ENCODE results near the gene LRRC25. TPM values are rescaled to one million over a fixed set of nuclear protein-coding genes. Genes with fewer than 3 reads are reported as not detected.

LRRC25 gene
- total RNA-seq, 1 donor from 2014 or later, result not detected

DNA sequence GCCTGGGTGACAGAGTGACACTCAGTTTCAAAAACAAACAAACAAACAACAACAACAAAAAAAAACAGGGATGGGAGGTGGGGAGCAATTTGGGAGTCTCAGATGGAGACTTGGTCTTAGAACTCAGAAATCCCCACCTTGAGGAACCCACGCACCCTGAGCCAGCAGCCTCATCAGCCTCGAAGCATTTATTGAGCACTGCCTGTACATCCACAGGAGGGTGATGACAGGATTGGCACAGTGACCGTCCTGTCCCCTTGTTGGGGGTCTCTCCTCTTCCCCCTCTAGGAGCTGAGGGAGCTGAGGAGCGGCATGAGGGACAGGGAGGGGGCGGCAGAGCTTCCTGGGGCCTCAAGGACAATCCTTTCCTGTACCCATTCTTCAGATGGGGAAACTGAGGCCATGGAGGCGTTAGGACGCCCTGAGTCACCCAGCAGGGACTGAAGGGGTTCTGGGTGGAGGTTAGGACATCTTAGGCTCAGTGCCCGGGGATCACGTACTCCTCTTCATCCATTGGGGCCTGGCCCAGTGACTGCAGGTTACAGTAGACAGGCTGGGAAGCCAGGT is 5.8 kb downstream of the LRRC25 start:
- Mint-ChIP-seq H3K9me3 (ENCODE audit: low read depth) (no peaks in the 10 kb centered on the region), H3K4me1 (ENCODE audit: low read depth) (peaks cover 27% of the 10 kb centered on the region), H3K27me3 (ENCODE audit: low read depth) (no peaks in the 10 kb centered on the region), H3K36me3 (ENCODE audit: low read depth) (peaks cover 7% of the 10 kb centered on the region), H3K4me3 (ENCODE audit: unreplicated experiment) (no peak overlapping the region), H3K27ac (ENCODE audit: unreplicated experiment) (no peak overlapping the region)
- no peak for DNase-seq (ENCODE audit: low spot score)
- TF ChIP-seq, protein P1, sequence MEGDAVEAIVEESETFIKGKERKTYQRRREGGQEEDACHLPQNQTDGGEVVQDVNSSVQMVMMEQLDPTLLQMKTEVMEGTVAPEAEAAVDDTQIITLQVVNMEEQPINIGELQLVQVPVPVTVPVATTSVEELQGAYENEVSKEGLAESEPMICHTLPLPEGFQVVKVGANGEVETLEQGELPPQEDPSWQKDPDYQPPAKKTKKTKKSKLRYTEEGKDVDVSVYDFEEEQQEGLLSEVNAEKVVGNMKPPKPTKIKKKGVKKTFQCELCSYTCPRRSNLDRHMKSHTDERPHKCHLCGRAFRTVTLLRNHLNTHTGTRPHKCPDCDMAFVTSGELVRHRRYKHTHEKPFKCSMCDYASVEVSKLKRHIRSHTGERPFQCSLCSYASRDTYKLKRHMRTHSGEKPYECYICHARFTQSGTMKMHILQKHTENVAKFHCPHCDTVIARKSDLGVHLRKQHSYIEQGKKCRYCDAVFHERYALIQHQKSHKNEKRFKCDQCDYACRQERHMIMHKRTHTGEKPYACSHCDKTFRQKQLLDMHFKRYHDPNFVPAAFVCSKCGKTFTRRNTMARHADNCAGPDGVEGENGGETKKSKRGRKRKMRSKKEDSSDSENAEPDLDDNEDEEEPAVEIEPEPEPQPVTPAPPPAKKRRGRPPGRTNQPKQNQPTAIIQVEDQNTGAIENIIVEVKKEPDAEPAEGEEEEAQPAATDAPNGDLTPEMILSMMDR (IDR thresholded peaks at IDR 0.05), result no peak

DNA sequence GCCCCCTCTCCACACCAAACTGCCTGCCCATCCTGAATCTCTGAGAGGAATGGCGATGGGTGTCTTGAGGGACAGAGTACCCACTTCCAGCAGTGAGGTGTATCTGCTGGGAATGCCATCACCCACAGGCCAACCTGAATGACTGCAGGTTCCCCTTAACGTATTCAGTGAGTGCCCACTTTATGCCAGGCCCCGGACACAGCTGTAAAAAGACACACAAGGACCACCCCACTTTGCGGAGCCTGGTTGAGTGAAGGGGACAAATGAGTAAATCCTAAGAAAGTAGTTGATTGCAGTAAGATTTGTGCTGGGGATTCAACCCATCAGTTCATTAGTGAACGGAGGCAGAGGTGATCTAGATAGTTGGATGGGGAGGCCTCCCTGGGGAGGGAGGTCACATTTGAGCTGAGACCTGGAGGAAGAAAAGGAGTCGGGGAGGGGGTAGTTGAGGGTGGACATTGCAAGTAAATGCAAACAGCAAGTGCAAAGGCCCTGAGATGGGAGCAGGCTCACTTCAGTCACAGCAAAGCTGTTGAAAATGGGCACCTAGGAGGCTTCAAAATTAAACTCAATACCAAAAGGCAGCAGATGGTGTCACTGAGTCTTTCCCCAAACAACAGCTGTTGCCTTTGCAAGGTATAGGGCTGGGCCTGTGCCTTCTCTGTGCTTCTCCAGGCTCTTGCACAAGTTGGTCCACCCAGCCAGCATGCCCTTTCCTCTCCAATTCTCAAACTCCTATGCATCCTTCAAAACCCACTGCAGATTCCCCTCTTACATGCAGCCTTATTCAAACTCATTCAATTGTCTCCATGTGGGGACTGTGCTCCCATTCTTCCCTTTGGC is 7.1 kb downstream of the LRRC25 start:
- TF ChIP-seq, protein P1 (IDR thresholded peaks at IDR 0.05), result no peak
- Mint-ChIP-seq H3K36me3 (ENCODE audit: low read depth) (peaks cover 9% of the 10 kb centered on the region), H3K9me3 (ENCODE audit: low read depth) (no peaks in the 10 kb centered on the region), H3K4me3 (ENCODE audit: unreplicated experiment) (peak overlapping the region; percentile 63), H3K27me3 (ENCODE audit: low read depth) (no peaks in the 10 kb centered on the region), H3K4me1 (ENCODE audit: low read depth) (peaks cover 39% of the 10 kb centered on the region), H3K27ac (ENCODE audit: unreplicated experiment) (peak overlapping the region; percentile 71)
- DNase-seq (ENCODE audit: low spot score), result no peak

DNA sequence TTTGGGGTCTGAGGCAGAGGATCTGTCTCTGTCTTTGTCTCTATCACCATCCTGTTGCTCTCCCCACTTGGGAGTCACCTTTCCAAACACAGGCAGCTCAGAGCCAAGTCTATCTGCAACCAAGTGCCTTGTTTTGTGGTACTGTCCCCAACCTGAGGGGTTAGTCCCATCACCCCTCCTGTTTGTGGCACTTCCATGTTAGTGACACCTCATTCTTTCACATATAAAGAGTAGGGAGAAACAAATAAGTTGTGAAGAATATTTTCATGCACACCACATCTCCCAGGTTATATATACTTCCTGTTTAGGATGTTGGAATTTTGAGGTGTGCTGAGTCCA is 7.7 kb downstream of the LRRC25 start:
- Mint-ChIP-seq H3K4me3 (ENCODE audit: unreplicated experiment) (peak overlapping the region; percentile 63), H3K36me3 (ENCODE audit: low read depth) (peaks cover 9% of the 10 kb centered on the region), H3K27ac (ENCODE audit: unreplicated experiment) (no peak overlapping the region), H3K9me3 (ENCODE audit: low read depth) (no peaks in the 10 kb centered on the region), H3K4me1 (ENCODE audit: low read depth) (peaks cover 39% of the 10 kb centered on the region), H3K27me3 (ENCODE audit: low read depth) (no peaks in the 10 kb centered on the region)
- no peak for DNase-seq (ENCODE audit: low spot score)
- TF ChIP-seq, protein P1 (IDR thresholded peaks at IDR 0.05), result no peak

DNA sequence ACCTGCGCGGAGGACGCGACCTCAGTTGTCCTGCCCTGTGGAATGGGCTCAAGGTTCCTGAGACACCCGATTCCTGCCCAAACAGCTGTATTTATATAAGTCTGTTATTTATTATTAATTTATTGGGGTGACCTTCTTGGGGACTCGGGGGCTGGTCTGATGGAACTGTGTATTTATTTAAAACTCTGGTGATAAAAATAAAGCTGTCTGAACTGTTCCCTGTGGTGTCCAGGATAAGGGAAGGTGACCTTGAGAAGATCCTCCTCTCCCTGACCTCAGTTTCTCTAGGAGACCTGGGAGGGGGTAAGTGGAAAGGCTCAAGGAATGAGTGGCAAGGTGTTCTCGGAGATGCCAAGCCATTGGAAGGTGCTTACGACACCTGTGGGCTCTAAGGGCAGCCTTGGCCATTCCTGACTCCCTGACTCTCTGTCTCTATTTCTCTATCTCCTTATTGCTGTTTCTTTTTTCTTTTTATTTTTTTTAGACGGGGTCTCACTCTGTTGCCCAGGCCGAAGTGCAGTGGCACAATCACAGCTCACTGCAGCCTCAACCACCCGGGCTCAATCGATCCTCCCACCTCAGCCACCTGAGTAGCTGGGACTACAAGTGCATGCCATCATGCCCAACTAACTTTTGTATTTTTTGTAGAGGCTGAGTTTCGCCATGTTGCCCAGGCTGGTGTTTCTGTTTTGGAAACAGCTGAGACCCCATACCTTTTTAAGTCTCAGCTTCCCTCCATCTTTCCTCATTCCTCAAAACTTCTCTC is 8.3 kb downstream of the LRRC25 start:
- peaks cover 39% of the 10 kb centered on the region for H3K4me1 Mint-ChIP-seq (ENCODE audit: low read depth)
- no peak for DNase-seq (ENCODE audit: low spot score)
- H3K27ac Mint-ChIP-seq (ENCODE audit: unreplicated experiment), result no peak overlapping the region
- peak overlapping the region; percentile 63 for H3K4me3 Mint-ChIP-seq (ENCODE audit: unreplicated experiment)
- TF ChIP-seq, protein P1 (IDR thresholded peaks at IDR 0.05), result no peak
- no peaks in the 10 kb centered on the region for H3K27me3 Mint-ChIP-seq (ENCODE audit: low read depth)
- H3K9me3 Mint-ChIP-seq (ENCODE audit: low read depth), result no peaks in the 10 kb centered on the region
- peaks cover 9% of the 10 kb centered on the region for H3K36me3 Mint-ChIP-seq (ENCODE audit: low read depth)

Data from chondrocyte (in vitro differentiated cells).